ENCODE data around the gene OAF. TPM values are rescaled to one million over a fixed set of nuclear protein-coding genes. Genes with fewer than 3 reads are reported as not detected.

The OAF gene
- total and polyA plus RNA-seq, 9 donors, result 26.6 to 170 (median 66.3) TPM

GRCh38 chr11:120185706-120186455 is 25.0 kb upstream of the OAF start:
- H3K4me1 ChIP-seq (ENCODE audit: insufficient read depth), result peaks cover 47% of the 10 kb centered on the region
- 7 to 20% (median 9%) methylated on average over 3 of the region's 3 CpGs for WGBS, 3 donors

GRCh38 chr11:120186456-120186773 is 24.4 kb upstream of the OAF start:
- TF ChIP-seq EP300 (IDR thresholded peaks at IDR 0.05) (no peak), POLR2A (IDR thresholded peaks at IDR 0.05) (no peak), CTCF (IDR thresholded peaks at IDR 0.05) (no peak)
- Histone ChIP-seq H3K4me3 (no peak overlapping the region), H3K36me3 (no peaks in the 10 kb centered on the region), H3K27ac (peak overlapping the region; percentile 62 to 82), H3K4me1 (ENCODE audit: insufficient read depth) (peaks cover 47% of the 10 kb centered on the region), H3K27me3 (no peaks in the 10 kb centered on the region), H3K9me3 (no peaks in the 10 kb centered on the region)
- peak in 1 of 5 donors; percentile 28 for DNase-seq
- intact Hi-C loops (cut with DNase I), result no loop called here

More at GRCh38 chr11:120185706-120186455, 25.0 kb upstream of the OAF start:
- H3K27me3 ChIP-seq, result no peaks in the 10 kb centered on the region
- DNase-seq, result peak in 2 of 5 donors; percentile 31 to 54
- no peak overlapping the region for H3K4me3 ChIP-seq
- no peaks in the 10 kb centered on the region for H3K36me3 ChIP-seq
- TF ChIP-seq EP300 (IDR thresholded peaks at IDR 0.05) (no peak), CTCF (IDR thresholded peaks at IDR 0.05) (no peak), POLR2A (IDR thresholded peaks at IDR 0.05) (no peak)
- intact Hi-C loops (cut with DNase I), result loop anchor here in 1 of 4 donors (2.0 kb wide), 1 partner anchor 25 kb away; the partner anchor contains the start of gene OAF
- H3K9me3 ChIP-seq, result no peaks in the 10 kb centered on the region
- H3K27ac ChIP-seq, result peak overlapping the region; percentile 62 to 82

GRCh38 chr11:120186774-120187591 is 23.8 kb upstream of the OAF start:
- intact Hi-C loops (cut with DNase I), result no loop called here
- H3K36me3 ChIP-seq, result no peaks in the 10 kb centered on the region
- peak overlapping the region; percentile 62 to 82 for H3K27ac ChIP-seq
- TF ChIP-seq CTCF (IDR thresholded peaks at IDR 0.05) (no peak), EP300 (IDR thresholded peaks at IDR 0.05) (no peak), POLR2A (IDR thresholded peaks at IDR 0.05) (no peak)
- WGBS, 3 donors, result 25 to 36% (median 33%) methylated on average over 17 of the region's 17 CpGs
- H3K27me3 ChIP-seq, result no peaks in the 10 kb centered on the region
- no peaks in the 10 kb centered on the region for H3K9me3 ChIP-seq
- H3K4me1 ChIP-seq (ENCODE audit: insufficient read depth), result peaks cover 47% of the 10 kb centered on the region
- no peak overlapping the region for H3K4me3 ChIP-seq
- peak in 3 of 5 donors; percentile 41 to 58 (median 51) for DNase-seq

GRCh38 chr11:120188371-120188770 is 22.5 kb upstream of the OAF start:
- no peak for TF ChIP-seq POLR2A (IDR thresholded peaks at IDR 0.05)
- no peak for TF ChIP-seq EP300 (IDR thresholded peaks at IDR 0.05)
- no peak for TF ChIP-seq CTCF (IDR thresholded peaks at IDR 0.05)
- DNase-seq, result peak in 1 of 5 donors; percentile 17

More at GRCh38 chr11:120188371-120188770, 22.5 kb upstream of the OAF start:
- no peak overlapping the region for H3K4me3 ChIP-seq
- intact Hi-C loops (cut with DNase I), result no loop called here
- H3K9me3 ChIP-seq, result no peaks in the 10 kb centered on the region
- H3K27ac ChIP-seq, result peak overlapping the region in 1 of 2 donors; percentile 82
- no peaks in the 10 kb centered on the region for H3K27me3 ChIP-seq
- H3K36me3 ChIP-seq, result no peaks in the 10 kb centered on the region
- 82 to 91% (median 86%) methylated on average over 5 of the region's 5 CpGs for WGBS, 3 donors
- peaks cover 48% of the 10 kb centered on the region for H3K4me1 ChIP-seq (ENCODE audit: insufficient read depth)
